SK-N-SH (cell line): Measurements from ENCODE around the gene PLD1. TPM values are rescaled to one million over a fixed set of nuclear protein-coding genes. Genes with fewer than 3 reads are reported as not detected.

Source experiments
- CTCF ChIA-PET: fragments of 300-600, 350-600 bp; formaldehyde crosslinking; extraction: SDS; loops from one replicate; lab custom pipeline; 2021; lab: Yijun Ruan, JAX
- POLR2A ChIA-PET: fragments of 350-600 bp; sonication (Branson Sonifier 250); formaldehyde crosslinking; extraction: SDS; loops from one replicate; lab custom pipeline; 2020; ENCODE audit warnings: antibody characterized with exemption, inconsistent platforms; lab: Yijun Ruan, JAX
- DNase-seq: peaks from one replicate; pipeline ENCODE4 v3.0.0; 2012
- H2AFZ ChIP-seq: fragments of 200-600 bp; sonication (generic); 2 replicates; pipeline ENCODE4 v1.8.1; 2016; ENCODE audit warnings: antibody characterized with exemption, mild to moderate bottlenecking, low read depth
- H3F3A ChIP-seq: fragments of 200-600 bp; sonication (generic); replicated peaks from 2 replicates; pipeline ENCODE3; 2016; ENCODE audit warnings: antibody characterized with exemption, mild to moderate bottlenecking; ENCODE audit not compliant: insufficient read depth
- H3K27ac ChIP-seq, 2 experiments: fragments of 200-500 bp in 1 of 2; fragments of 200-600 bp in 1 of 2; sonication (Bioruptor generic) in 1 of 2; sonication (generic), shearing (Covaris generic) in 1 of 2; 2 replicates each; pipeline versions ENCODE4 v1.5.1 to v1.6.1; 2014 to 2016; ENCODE audit warnings: low read depth in 2 of 2, inconsistent platforms in 1 of 2, low read length in 1 of 2, mild to moderate bottlenecking in 1 of 2, mixed read lengths in 1 of 2
- H3K27me3 ChIP-seq: fragments of 200-600 bp; sonication (generic), shearing (Covaris generic); 2 replicates; pipeline ENCODE4 v1.6.1; 2016; ENCODE audit warnings: mixed run types; ENCODE audit not compliant: insufficient read depth
- H3K36me3 ChIP-seq, 2 experiments: fragments of 200-500 bp in 1 of 2; fragments of 200-600 bp in 1 of 2; sonication (Bioruptor generic) in 1 of 2; sonication (generic) in 1 of 2; replicated peaks in 1 of 2; 2 replicates each; pipeline versions ENCODE3 to v1.5.1; 2014 to 2016; ENCODE audit warnings: low read length in 1 of 2, mild to moderate bottlenecking in 1 of 2; ENCODE audit not compliant: insufficient read depth in 2 of 2, control insufficient read depth in 1 of 2
- H3K4me1 ChIP-seq, 2 experiments: fragments of 200-500 bp in 1 of 2; fragments of 200-600 bp in 1 of 2; sonication (Bioruptor generic) in 1 of 2; sonication (generic), shearing (Covaris generic) in 1 of 2; 2 replicates each; pipeline versions ENCODE4 v1.5.1 to v1.6.1; 2014 to 2016; ENCODE audit warnings: low read depth in 1 of 2, low read length in 1 of 2, mixed run types in 1 of 2; ENCODE audit not compliant: insufficient read depth in 2 of 2, control insufficient read depth in 1 of 2
- H3K4me2 ChIP-seq: fragments of 200-600 bp; sonication (generic), shearing (Covaris generic); 2 replicates; pipeline ENCODE4 v1.6.1; 2017; ENCODE audit warnings: mixed run types
- H3K4me3 ChIP-seq, 2 experiments: fragments of 200-500 bp in 1 of 2; fragments of 200-600 bp in 1 of 2; sonication (Bioruptor generic) in 1 of 2; sonication (generic), shearing (Covaris generic) in 1 of 2; 2 replicates each; pipeline versions ENCODE4 v1.5.1 to v1.8.1; 2014 to 2016; ENCODE audit warnings: low read depth in 2 of 2, inconsistent platforms in 1 of 2, low read length in 1 of 2, mild to moderate bottlenecking in 1 of 2, mixed read lengths in 1 of 2, moderate library complexity in 1 of 2
- H3K79me2 ChIP-seq: fragments of 200-600 bp; sonication (generic); 2 replicates; pipeline ENCODE4 v1.8.1; 2017; ENCODE audit warnings: mild to moderate bottlenecking; ENCODE audit not compliant: insufficient read depth
- H3K9ac ChIP-seq: fragments of 200-600 bp; sonication (generic); 2 replicates; pipeline ENCODE4 v1.6.1; 2017; ENCODE audit warnings: mixed run types
- H3K9me2 ChIP-seq: fragments of 200-600 bp; sonication (generic); 2 replicates; pipeline ENCODE4 v1.6.1; 2017; ENCODE audit warnings: mixed run types
- H3K9me3 ChIP-seq: fragments of 200-600 bp; sonication (generic); 2 replicates; pipeline ENCODE4 v1.6.1; 2017; ENCODE audit warnings: mixed run types, mild to moderate bottlenecking, moderate library complexity
- H4K20me1 ChIP-seq: fragments of 200-600 bp; sonication (generic); 2 replicates; pipeline ENCODE4 v1.6.1; 2017; ENCODE audit warnings: mild to moderate bottlenecking, mixed run types; ENCODE audit not compliant: insufficient read depth
- FOXM1 ChIP-seq: IDR thresholded peaks from 2 replicates; pipeline ENCODE4 v1.4.0; 2012; ENCODE audit warnings: low read depth, mild to moderate bottlenecking
- MEF2A ChIP-seq: IDR thresholded peaks from 2 replicates; pipeline ENCODE4 v1.4.0; 2012; ENCODE audit warnings: low read depth, borderline replicate concordance
- POLR2AphosphoS5 ChIP-seq: IDR thresholded peaks from 2 replicates; pipeline ENCODE4 v1.6.1; 2012; ENCODE audit warnings: low read depth, low read length
- RCOR1 ChIP-seq: fragments of 150-350 bp; IDR thresholded peaks from 2 replicates; pipeline ENCODE4 v1.6.1; 2017; ENCODE audit warnings: antibody characterized with exemption, low read length
- YY1 ChIP-seq: IDR thresholded peaks from 2 replicates; pipeline ENCODE4 v1.4.0; 2012; ENCODE audit warnings: low read depth, mild to moderate bottlenecking
- WGBS: methylation state at CpG from one replicate; pipeline ENCODE4 v1.1.6; 2017; ENCODE audit warnings: low lambda C conversion rate; 5-methylcytosine and 5-hydroxymethylcytosine counted together
- polyA plus RNA-seq, 3 experiments: library from polyadenylated mRNA; depleted of rRNA; stranded (reverse); fragments of >200 nt; gene quantifications; 2 replicates each; pipeline ENCODE4 v1.2.3, GENCODE V29; 2012
- TF ChIP-seq, protein P1 (sequence below): fragments of 200-600 bp; sonication (generic); IDR thresholded peaks from 2 replicates; pipeline ENCODE4 v1.6.1; 2017; ENCODE audit warnings: antibody characterized with exemption, mild to moderate bottlenecking, moderate library complexity
- TF ChIP-seq, protein P2 (sequence below): IDR thresholded peaks from 2 replicates; pipeline ENCODE4 v1.4.0; 2012; ENCODE audit warnings: low read depth, borderline replicate concordance

Gene PLD1
- polyA plus RNA-seq, 1 of the 3 experiments (the other 2 are of a cell fraction): 6.2 TPM

DNA sequence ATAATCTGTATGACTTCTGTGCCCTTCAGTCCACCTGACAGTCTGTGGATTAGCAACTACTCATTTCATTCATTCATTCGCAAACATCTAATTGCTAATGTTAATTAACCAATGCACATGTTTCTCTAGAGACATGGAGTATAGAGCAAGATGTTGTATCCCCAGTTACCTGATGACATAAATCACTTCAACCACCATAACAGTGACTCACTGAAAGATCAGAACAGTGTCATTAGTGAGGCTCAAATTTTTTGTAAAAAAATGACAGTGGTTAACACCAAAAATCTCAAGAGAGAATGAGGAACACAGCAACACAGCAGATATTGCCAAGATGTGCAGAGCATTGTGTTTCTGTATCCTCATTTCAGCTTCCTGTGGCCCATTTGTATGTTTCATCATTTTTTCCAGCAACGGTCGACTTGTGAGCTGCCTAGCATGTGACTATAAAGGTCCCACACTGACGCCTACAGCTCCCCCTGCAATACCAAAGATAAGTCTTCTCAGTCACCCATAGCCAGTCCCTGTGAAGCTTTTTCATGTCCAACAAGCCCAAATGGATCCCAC is 3.7 kb upstream of the PLD1 start:
- CTCF ChIA-PET: no interaction called here
- WGBS: 88% methylated on average over 4 of the region's 4 CpGs
- POLR2A ChIA-PET: no interaction called here

DNA sequence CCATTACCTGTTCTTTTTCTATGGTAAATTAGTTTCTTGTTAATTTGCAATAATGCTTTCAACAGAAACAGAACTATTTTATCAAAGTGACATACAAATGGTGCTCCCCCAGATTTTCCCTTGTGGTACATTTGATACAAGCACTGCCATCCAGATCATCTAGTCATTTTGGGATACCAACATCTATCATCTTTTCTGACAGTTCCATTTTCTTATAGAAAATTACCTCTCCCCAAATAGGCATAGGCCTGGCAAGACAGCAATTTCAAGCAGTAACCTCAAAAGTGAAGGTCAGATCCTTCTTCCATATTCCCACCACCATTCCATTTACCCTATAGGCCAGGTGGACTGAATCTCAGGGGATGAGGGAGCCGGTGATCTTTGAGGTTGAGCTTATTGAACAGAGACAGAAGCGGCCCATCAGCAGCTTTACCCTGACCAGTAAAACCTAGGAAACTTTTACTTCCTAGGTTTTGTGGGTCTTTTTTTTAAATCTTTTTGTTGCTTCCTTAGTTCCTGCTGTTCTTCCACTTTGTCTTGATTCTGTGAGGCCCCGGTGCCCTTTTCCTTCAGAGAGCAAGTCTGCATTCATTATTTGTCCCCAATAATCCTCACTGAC is 3.1 kb upstream of the PLD1 start:
- peaks cover 12 to 14% of the 10 kb centered on the region in 2 experiments; a peak in 3 of 4 replicates for H3K4me1 ChIP-seq
- peaks cover 21% of the 10 kb centered on the region for H3F3A ChIP-seq
- H2AFZ ChIP-seq: no peak overlapping the region; the same call in 1 of the 2 replicates
- no peak overlapping the region for H3K4me2 ChIP-seq
- H3K9me3 ChIP-seq: no peaks in the 10 kb centered on the region; the same call in 1 of the 2 replicates
- H3K4me3 ChIP-seq: no peak overlapping the region
- H3K79me2 ChIP-seq: no peaks in the 10 kb centered on the region
- 99% methylated on average over 3 of the region's 3 CpGs for WGBS
- DNase-seq: no peak
- H3K9me2 ChIP-seq: no peaks in the 10 kb centered on the region
- no peaks in the 10 kb centered on the region for H4K20me1 ChIP-seq
- H3K27ac ChIP-seq: peak overlapping the region in 1 of 2 experiments; percentile 95; a peak in 1 of 4 replicates
- no peak overlapping the region for H3K9ac ChIP-seq
- TF ChIP-seq, protein P1, sequence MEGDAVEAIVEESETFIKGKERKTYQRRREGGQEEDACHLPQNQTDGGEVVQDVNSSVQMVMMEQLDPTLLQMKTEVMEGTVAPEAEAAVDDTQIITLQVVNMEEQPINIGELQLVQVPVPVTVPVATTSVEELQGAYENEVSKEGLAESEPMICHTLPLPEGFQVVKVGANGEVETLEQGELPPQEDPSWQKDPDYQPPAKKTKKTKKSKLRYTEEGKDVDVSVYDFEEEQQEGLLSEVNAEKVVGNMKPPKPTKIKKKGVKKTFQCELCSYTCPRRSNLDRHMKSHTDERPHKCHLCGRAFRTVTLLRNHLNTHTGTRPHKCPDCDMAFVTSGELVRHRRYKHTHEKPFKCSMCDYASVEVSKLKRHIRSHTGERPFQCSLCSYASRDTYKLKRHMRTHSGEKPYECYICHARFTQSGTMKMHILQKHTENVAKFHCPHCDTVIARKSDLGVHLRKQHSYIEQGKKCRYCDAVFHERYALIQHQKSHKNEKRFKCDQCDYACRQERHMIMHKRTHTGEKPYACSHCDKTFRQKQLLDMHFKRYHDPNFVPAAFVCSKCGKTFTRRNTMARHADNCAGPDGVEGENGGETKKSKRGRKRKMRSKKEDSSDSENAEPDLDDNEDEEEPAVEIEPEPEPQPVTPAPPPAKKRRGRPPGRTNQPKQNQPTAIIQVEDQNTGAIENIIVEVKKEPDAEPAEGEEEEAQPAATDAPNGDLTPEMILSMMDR: no peak
- TF ChIP-seq FOXM1 (no peak), POLR2AphosphoS5 (no peak), MEF2A (no peak)
- no peaks in the 10 kb centered on the region for H3K27me3 ChIP-seq
- ChIA-PET CTCF (no interaction called here), POLR2A (no interaction called here)
- H3K36me3 ChIP-seq: no peaks in the 10 kb centered on the region

More for the DNA sequence above, 3.7 kb upstream of the PLD1 start:
- Histone ChIP-seq H3K4me1 (peaks cover 12 to 14% of the 10 kb centered on the region in 2 experiments; a peak in 3 of 4 replicates), H3K79me2 (no peaks in the 10 kb centered on the region), H3K27ac (no peak overlapping the region), H3K4me2 (no peak overlapping the region), H3K4me3 (no peak overlapping the region), H4K20me1 (no peaks in the 10 kb centered on the region), H3K9me3 (no peaks in the 10 kb centered on the region; the same call in 1 of the 2 replicates), H3K9ac (no peak overlapping the region), H3K27me3 (no peaks in the 10 kb centered on the region), H3K9me2 (no peaks in the 10 kb centered on the region), H3F3A (peaks cover 21% of the 10 kb centered on the region), H2AFZ (peak overlapping the region; percentile 1; the same call in 1 of the 2 replicates), H3K36me3 (no peaks in the 10 kb centered on the region)
- TF ChIP-seq RCOR1 (no peak), YY1 (no peak)
- TF ChIP-seq, protein P2, sequence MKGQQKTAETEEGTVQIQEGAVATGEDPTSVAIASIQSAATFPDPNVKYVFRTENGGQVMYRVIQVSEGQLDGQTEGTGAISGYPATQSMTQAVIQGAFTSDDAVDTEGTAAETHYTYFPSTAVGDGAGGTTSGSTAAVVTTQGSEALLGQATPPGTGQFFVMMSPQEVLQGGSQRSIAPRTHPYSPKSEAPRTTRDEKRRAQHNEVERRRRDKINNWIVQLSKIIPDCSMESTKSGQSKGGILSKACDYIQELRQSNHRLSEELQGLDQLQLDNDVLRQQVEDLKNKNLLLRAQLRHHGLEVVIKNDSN: no peak
- TF ChIP-seq, protein P1: no peak
- no peak for DNase-seq
